ENCODE measurements around the gene MTMR2.
"Not testable (repeated sequence)": the region's sequence is repeated elsewhere in the genome, so short reads cannot be mapped to it uniquely, and the experiment has no call there.

MTMR2 gene

DNA sequence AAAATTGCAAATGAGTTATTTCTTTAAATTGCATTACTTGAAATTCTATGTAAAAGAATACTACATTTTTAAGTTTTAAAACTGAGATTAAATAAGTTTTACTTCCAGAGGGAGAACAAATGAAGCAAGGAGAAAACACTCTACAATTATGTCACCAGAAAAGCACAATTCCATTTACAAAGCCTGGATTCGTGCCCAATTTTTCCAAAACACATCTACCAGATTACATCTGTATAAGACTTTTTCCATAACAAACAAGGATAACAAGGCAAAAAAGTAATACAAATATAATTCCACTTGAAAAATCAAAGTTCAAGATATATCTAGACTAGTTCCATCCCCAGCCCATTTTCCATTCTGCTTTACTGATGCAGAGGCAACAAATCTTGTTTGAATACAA is 40.5 kb downstream of the MTMR2 start:
- no peak for DNase-seq

DNA sequence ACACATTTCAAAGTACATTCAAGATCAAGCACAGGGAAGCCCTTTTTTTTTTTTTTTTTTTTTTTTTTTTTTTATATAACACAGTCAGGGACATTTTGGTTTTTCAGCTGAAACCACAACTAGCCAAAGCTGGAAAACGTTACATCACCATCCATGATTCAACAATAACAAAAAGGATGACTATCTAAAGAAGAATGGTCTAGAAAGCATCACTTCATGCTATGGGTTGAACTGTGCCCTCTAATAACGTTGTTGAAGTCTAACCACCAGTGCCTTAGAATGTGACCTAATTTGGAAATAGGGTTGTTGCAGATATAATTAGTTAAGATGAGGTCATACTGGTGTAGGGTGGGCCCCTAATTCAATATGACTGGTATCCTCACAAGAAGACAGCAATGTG is 46.6 kb downstream of the MTMR2 start:
- no peak for DNase-seq

DNA sequence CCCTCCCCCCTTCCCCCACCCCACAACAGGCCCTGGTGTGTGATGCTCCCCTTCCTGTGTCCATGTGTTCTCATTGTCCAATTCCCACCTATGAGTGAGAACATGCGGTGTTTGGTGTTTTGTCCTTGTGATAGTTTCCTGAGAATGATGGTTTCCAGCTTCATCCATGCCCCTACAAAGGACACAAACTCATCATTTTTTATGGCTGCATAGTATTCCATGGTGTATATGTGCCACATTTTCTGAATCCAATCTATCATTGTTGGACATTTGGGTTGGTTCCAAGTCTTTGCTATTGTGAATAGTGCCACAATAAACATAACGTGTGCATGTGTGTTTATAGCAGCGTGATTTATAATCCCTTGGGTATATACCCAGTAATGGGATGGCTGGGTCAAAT is 53.0 kb downstream of the MTMR2 start:
- DNase-seq, result not testable (repeated sequence)

DNA sequence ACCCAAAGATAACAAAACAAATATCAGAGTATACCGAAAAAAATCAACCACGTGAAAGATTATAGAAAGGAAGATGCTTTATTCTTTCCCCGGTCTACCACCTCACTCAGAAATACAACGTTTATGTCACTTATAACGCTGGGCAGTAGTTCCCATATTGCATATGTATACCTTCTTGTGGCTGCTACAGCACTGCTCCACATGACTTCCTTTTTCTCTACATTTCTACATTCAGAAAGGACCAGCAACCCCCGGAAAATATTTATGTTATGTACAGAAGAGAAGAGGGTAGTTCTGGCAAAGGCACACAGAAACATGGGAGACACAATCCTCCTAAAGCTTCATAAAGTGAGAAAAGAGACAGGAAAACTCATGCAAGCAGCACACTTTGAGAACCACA is 56.8 kb downstream of the MTMR2 start:
- no peak for DNase-seq

DNA sequence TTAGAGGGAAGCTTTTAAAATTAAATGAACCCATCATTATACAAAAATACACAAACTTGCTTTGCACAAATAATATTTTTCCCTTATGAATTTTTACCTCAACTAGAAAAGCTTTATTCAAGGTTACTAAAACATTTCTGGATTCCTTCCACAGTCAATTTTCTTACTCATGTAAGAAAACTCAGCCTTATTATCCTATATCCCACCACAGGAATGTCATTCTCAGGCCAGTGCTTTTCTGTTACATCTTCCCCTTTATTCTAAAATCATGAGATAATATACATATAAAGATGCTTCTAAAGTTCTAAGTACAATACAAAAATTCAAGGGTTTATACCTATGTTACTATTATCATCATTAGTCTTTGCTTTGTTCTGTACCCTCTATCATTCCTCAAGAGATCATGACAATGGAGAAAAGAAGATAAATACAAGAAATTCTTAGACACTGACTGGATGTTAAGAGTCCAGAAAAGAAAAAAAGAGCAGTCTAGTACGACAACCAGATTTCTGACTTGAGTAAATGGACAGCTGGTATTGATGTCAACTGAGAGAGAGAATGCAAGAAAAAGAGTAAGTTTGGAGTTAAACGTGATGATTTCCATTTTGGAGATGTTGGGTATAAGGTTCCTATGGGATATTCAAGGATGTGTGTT is 60.3 kb downstream of the MTMR2 start:
- DNase-seq, result no peak

DNA sequence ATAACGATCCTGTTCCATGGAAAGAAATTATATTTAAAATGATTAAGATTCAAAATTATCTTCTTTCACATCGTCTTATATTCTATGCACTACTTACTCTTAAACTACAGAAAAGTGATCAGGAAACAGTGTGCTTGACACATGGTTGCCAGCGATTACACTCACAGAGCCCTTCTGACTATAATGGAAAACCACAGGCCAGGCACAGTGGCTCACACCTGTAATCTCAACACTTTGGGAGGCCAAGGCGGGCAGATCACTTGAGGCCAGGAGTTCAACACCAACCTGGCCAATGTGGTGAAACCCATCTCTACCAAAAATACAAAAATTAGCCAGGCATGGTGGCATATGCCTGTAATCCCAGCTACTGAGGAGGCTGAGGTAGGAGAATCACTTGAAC is 63.9 kb downstream of the MTMR2 start:
- not testable (repeated sequence) for DNase-seq

DNA sequence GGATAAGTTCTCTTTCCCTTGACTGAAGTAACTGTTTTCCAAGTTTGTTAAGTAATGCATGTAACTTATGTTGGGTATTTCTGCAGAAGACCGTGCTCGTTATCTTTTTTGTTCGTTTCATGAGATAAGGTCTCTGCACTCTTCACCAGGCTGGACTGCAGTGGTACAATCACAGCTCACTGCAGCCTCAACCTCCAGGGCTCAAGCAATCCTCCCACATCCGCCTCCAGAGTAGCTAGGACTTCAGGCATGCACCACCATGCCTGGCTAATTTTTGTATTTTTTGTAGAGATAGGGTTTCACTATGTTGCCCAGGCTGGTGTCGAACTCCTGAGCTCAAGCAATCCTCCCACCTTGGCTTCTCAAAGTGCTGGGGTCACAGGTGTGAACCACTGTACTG is 69.5 kb downstream of the MTMR2 start:
- not testable (repeated sequence) for DNase-seq

DNA sequence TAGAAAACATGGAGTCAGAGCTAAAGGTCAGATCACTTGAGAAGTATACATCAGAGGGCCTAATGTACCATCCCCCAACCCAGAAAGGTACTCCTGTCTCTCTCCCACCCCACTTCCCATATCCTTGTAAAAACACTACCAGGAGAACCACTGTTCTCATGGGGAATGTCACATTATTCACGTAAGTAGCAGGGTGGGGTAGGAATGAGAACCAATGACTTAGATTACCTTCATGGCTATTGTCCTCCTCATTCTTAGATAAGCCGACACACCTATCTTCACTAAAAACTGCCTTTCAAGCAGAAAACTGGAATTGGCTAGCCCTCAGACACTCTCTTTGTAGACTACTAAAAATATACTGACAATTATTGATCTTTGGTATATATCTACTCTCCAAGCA is 70.0 kb downstream of the MTMR2 start:
- no peak for DNase-seq

DNA sequence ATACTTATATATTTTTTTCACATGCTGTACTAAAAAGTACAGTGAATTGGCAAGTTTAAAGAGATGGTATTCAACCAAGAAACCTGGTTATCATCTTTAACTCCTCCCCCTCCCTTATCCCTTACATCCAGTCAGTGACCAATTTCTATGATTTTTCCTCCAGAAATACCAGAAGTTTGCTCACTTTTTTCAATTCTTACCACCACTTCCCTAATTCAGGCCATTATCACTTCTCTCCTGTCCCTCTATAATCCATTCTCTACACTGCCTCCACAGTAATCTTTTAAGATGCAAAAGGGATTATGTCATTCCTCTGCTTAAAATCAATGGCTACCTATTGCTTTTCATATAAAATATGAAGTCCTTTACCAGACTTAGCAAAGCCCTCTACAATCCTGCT is 70.8 kb downstream of the MTMR2 start:
- no peak for DNase-seq

DNA sequence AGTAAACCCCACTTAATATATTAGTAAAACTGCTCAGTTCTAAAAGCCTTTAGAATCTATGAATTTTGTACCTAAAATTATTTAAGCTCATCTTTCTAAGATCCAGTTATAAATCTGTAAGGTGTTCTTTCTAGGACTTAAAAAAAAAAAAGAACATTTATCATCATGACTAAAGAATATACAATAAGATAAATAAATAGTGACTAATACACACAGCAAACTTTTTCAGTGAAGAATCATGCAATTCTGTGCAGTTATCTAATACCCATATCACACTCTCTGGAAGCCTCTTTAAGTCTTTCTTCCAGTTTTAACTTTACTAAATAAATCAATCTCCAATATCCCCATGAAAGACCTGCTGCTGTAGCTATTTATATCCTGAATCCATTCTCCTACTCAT is 73.8 kb downstream of the MTMR2 start:
- DNase-seq, result no peak

DNA sequence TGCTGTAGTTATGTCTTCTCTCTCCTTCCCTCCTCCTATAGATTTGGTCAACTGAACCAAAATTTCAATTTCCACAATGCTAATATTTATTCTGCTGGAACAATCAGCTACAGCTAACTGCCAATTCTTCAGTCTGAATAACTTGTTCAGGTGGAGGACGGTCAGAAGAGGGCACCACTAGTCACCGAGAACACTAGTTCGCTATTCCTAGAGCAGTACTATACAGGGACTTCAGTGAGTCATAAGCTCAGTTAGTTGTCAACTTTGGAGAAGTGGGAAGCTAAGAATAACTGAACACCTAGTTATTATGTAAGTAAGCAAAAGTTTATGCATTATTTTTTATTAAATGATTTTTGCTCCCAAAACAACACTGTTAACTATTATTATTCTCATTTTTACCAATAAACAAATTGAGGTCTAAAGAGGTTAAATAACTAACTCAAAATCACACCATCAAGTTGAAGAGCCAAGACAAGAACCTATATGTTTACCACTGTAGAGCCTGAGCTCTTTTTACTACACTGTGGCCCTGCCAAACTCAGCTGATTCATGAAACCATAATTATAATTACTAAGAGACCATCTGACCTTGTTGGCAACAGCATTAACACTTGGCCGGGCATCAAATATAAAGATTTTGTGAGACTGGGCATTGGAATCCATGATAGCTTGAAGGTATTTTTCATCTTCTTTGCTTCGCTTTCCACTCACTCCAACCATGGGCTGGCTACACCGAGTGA is 74.7 kb downstream of the MTMR2 start:
- peak in 2 of 6 experiments; percentile 4 to 9 for DNase-seq

DNA sequence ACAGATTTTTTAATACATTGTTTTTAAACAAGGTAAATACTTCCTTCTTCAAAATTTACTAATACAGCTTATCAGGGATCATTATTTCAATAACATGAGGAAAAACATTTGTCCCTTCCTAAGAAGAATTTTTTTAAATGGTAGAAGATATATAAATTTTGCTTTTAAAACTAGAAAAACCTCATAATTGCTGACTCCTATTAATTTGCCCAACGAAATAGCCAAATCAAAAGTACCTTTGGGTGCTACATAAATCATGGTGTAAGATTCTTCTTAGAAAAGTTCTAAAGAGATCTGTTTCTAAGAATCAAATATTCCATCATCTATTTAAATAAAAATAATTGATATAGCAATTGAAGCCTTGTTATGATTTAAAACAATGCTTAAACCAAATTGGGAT is 78.7 kb downstream of the MTMR2 start:
- no peak for DNase-seq

DNA sequence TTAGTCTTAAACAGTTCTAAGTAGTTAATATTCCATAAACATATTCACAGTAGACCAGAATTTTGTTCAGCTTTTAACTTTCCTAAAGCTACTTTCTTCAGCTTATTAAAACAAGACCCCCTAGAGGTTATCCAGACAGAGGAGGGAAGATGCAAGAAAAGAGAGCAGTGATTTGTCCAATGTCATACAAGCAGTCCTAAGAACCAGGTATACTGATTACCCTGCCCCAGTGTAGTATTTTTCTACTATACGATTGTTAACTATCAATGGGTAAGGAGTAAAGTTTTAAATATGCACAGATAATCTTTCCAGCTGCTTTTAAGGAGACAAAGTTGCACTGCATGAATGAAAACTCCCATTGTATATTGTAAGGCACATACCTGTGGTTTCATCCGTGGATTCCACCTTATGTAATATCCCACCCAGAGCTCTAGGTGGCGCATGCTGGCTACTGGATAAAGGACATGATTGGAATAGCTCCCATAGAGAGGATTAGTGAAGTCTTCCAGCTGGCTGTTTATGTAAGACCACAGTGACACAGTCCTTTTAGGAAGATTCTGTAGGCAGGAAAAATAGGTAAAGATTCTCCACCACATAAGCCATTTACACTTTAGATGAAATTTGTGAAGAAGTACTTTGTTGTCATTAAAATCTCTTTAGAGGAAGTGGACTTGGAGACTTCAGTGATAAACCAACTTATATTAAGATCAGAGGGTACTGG is 88.0 kb downstream of the MTMR2 start:
- peak; percentile 7 to 65 (median 37) for DNase-seq

DNA sequence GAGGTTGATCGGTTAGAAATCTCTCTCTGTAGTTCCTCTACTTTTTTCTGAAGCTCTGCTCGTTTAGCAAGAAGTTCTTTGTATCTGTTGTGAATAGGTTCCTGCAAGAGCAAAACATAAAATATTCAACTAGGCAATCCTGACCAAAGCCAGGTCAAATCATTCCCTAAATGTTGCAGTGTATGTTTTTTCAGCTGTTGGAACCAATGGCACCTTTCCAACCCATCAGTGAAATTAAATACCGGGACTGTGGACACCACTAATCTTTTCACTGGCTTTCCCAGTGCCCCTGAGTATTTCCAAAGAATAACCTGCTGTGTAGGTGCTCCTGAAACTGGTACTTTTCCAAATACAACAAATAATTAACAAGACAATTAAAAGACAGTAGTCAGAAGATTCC is 88.6 kb downstream of the MTMR2 start:
- DNase-seq, result no peak

DNA sequence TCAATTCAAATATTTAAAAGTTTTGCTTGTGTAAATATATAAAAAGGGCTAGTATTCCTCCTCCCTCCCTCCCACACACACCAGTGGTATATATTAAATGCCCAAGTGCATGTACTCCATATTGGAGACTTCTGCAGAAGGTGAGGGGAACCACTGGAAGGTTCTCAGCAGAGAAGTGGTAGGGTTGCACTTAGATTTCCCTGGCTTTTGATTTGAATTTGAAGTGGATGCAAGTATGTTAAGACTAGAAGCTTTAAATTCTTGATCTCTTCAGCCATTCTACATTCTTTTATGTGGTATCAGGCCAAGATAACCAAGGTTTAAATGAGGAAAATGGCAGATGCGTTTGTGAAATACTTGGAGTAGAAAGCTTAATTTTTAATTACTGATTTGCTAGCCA is 90.5 kb downstream of the MTMR2 start:
- DNase-seq, result no peak

DNA sequence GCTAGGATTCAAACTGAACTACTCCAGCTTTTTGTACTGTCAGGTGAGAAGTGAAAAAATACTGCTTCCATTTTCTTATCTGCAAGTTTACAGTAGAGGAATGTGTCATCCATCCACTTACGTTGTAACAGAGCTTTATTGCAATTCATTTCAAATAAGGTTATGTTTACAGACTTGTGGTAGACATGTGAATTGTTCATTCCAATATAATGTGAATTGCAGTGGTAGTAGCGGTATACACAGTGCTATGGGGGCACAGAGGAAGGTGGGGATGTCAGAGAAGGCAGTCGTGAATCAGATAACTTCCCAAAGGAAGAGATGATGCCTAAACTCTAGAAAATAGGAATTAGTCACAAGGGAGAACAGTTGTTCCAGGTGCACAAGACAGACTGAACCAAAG is 91.1 kb downstream of the MTMR2 start:
- DNase-seq, result no peak

DNA sequence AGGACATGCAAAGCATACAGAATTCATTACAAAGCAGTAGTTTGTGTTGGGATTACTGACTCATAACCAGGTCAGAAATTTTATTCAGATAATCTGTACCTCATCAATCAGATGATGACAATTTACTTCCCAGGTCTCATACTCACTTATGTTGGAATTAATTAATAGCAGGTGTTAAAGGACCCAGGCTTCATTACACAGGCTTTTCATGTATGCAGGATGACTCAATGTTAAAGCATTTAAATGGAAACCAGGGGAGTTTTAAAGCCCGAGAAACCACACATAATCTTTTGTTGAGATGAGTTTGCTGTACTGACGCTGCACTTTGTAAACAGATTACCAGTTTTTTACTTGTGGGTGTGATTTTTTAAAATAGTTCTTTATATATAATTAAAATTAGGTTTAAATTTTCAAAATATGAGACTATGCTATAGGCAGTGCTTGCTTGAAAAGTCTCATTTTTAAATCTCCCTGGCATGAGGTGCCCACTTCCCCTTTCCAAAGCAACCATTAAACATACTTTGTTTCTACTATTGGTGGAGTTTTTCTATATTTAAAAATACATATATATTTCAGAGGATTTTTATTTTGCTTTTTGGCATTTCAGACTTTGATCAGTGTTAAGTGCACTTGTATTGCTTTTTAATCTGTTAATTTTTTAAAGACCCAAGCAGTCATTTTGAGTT is 92.6 kb downstream of the MTMR2 start:
- DNase-seq, result no peak

DNA sequence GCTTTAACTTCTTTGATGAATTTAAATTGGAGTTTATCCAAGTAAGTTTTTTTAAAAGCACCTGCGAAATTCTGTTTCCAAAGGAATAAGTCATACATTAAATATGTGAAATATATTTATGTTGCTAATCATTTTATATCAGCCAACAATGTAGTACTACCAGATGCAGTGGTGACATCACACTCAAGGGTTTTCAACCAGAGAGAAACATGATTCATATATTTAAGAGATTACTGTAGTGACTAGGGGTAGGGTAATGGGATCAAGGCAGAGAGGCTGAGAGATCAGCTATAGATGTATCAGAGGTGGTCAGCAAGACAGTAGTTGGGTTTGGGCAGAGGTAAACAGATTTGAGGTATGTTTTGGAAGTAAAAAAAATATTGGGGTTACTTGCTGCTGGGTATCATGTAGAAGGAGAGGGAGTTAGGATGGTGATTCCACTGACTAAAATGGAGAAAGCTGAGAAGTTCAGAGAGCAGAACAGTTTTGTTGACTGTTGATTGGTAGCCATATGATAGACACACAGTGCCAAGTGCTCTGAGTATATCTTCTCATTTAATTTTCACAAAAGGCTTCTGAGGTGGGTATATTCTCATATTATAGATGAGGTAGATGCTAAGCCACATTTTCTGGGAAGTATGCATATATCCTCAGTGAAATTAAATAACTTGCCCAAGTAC is 94.2 kb downstream of the MTMR2 start:
- no peak for DNase-seq

DNA sequence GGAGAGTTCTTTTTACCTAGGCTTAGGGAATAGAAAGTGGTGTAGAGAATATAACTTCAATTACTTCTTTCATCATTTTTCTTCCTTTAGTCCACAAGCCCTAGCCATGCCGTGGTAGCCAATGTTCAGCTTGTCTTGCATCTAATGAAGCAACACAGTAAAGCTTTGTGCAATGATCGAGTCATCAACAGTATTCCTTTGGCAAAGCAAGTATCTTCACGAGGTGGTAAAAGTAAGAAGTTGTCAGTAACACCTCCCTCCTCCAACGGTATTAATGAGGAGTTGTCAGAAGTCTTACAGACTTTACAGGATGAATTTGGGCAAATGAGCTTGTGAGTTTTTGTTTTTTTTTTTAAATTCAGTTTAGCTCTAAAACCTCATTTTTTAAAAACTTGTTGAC is 96.2 kb downstream of the MTMR2 start:
- DNase-seq, result no peak

DNA sequence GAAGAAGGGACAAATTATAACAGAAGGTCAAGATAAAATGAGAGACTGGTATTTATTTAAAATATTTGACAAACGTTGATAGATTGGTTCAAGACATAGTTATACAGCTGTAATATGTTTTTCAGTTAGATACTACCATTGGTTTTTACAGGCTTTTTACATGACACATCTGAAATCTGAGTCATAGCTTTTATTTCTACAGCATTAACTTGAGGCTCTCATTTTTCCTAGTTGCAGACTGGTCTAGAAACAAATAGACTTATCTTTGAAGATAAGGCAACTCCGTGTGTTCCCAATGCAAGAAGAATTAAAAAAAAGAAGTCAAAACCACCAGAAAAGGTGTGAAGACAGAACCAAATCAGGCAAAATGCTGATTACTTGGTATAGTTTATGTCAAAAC is 102.3 kb downstream of the MTMR2 start:
- no peak for DNase-seq

DNA sequence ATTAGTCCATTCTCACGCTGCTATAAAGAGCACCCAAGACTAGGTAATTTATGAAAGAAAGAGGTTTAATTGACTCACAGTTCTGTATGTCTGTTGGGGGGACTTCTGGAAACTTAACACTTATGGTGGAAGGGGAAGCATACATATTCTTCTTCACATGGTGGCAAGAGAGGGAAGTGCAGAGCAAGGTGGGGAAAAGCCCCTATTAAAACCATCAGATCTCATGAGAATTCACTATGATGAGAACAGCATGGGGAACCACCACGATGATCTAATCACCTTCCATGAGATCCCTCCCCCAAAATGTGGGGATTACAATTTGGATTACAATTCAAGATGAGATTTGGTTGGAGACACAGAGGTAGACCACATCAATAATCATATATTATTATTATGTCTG is 107.9 kb downstream of the MTMR2 start:
- no peak for DNase-seq

DNA sequence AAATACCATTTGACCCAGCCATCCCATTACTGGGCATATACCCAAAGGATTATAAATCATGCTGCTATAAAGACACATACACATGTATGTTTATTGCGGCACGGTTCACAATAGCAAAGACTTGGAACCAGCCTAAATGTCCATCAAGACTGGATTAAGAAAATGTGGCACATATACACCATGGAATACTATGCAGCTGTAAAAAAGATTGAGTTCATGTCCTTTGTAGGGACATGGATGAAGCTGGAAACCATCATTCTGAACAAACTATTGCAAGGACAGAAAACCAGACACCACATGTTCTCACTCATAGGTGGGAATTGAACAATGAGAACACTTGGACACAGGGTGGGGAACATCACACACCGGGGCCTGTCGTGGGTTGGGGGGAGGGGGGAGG is 112.9 kb downstream of the MTMR2 start:
- not testable (repeated sequence) for DNase-seq

DNA sequence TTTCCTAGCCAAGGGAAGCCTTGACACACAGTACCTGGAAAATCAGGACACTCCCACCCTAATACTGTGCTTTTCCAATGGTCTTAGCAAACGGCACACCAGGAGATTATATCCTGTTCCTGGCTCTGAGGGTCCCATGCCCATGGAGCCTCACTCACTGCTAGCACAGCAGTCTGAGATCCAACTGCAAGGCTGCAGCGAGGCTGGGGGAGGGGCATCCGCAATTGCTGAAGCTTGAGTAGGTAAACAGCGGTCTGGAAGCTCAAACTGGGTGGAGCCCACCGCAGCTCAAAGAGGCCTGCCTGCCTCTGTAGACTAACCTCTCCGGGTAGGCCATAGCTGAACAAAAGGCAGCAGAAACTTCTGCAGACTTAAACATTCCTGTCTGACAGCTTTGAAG is 117.4 kb downstream of the MTMR2 start:
- DNase-seq, result not testable (repeated sequence)
